LNCAP (cell line): ENCODE results near the gene FBLN7.
A peak's percentile ranks its signal among the peaks of the same experiment; 100 is the strongest.

Source experiments
- CTCF ChIP-seq: fragments of 450-650 bp; IDR thresholded peaks from 2 replicates; pipeline ENCODE4 v1.5.1; 2017; ENCODE audit warnings: mild to moderate bottlenecking

The FBLN7 gene

GRCh38 chr2:112195950-112196349 lies 57.8 kb downstream of the FBLN7 start:
- TF ChIP-seq CTCF = no peak

- TF ChIP-seq CTCF = no peak
These were observed 59.7 kb downstream of the FBLN7 start for GRCh38 chr2:112197868-112198267.

- no peak for TF ChIP-seq CTCF
These were observed 60.6 kb downstream of the FBLN7 start for GRCh38 chr2:112198780-112199179.

GRCh38 chr2:112199188-112199587 lies 61.0 kb downstream of the FBLN7 start:
- TF ChIP-seq CTCF = no peak

- no peak for TF ChIP-seq CTCF
These were observed 63.7 kb downstream of the FBLN7 start for GRCh38 chr2:112201696-112202430.

GRCh38 chr2:112204411-112204810 lies 66.2 kb downstream of the FBLN7 start:
- no peak for TF ChIP-seq CTCF

GRCh38 chr2:112216167-112216566 lies 78.0 kb downstream of the FBLN7 start:
- 0 out of 2 replicates have a peak, but pooled peaks have one; percentile 17 for TF ChIP-seq CTCF

GRCh38 chr2:112217854-112218253 lies 79.7 kb downstream of the FBLN7 start:
- no peak for TF ChIP-seq CTCF
